Common myeloid progenitor, CD34-positive (primary cell): ENCODE measurements around the gene RNF168.
A peak's percentile ranks its signal among the peaks of the same experiment; 100 is the strongest.
"Not testable (repeated sequence)": the region's sequence is repeated elsewhere in the genome, so short reads cannot be mapped to it uniquely, and the experiment has no call there.

Source experiments
- CTCF ChIA-PET: fragments of 350-600 bp; sonication (Branson Sonifier 250); formaldehyde crosslinking; loops from one replicate; lab custom pipeline; 2021; ENCODE audit warnings: antibody characterized with exemption; lab: Charles Lee
- POLR2A ChIA-PET: fragments of 350-600 bp; sonication (Branson Sonifier 250); formaldehyde crosslinking; loops from one replicate; lab custom pipeline; 2021; ENCODE audit warnings: antibody characterized with exemption; lab: Charles Lee
- DNase-seq, 3 donors: peaks; one replicate each; pipeline versions ENCODE4 v3.0.0 to v3.0.0-alpha.2; 2013
- H3K27ac ChIP-seq, 2 experiments: 1 replicate in 1 of 2; 2 replicates in 1 of 2; pipeline ENCODE4 v1.7.0; 2013; ENCODE audit warnings: inconsistent platforms in 2 of 2, low read length in 2 of 2, mild to moderate bottlenecking in 2 of 2, low read depth in 1 of 2, moderate library complexity in 1 of 2; ENCODE audit not compliant: severe bottlenecking in 2 of 2, insufficient read depth in 1 of 2, poor library complexity in 1 of 2
- H3K27me3 ChIP-seq, 5 experiments: replicated peaks in 2 of 5; 1 replicate in 3 of 5; 2 replicates in 2 of 5; pipeline versions ENCODE4 v1.6.1 to v1.7.0; 2013; ENCODE audit warnings: low read length in 4 of 5, mild to moderate bottlenecking in 2 of 5, moderate library complexity in 2 of 5, inconsistent platforms in 1 of 5; ENCODE audit not compliant: insufficient read depth in 5 of 5, control insufficient read depth in 4 of 5
- H3K36me3 ChIP-seq, 4 experiments: 1 replicate in 2 of 4; 2 replicates in 2 of 4; pipeline versions ENCODE4 v1.6.1 to v1.7.0; 2013; ENCODE audit warnings: low read length in 3 of 4, control low read depth in 1 of 4, mild to moderate bottlenecking in 1 of 4; ENCODE audit not compliant: control insufficient read depth in 4 of 4, insufficient read depth in 4 of 4
- H3K4me1 ChIP-seq, 4 experiments: 1 replicate in 3 of 4; 2 replicates in 1 of 4; pipeline versions ENCODE4 v1.6.1 to v1.7.1; 2013; ENCODE audit warnings: low read length in 3 of 4, mild to moderate bottlenecking in 3 of 4, control low read depth in 1 of 4, inconsistent platforms in 1 of 4, moderate library complexity in 1 of 4; ENCODE audit not compliant: control insufficient read depth in 4 of 4, insufficient read depth in 4 of 4; ENCODE audit errors: control extremely low read depth in 1 of 4
- H3K4me3 ChIP-seq, 7 experiments: 1 replicate in 4 of 7; 2 replicates in 3 of 7; pipeline versions ENCODE4 v1.5.1 to v1.7.0; 2013; ENCODE audit warnings: mild to moderate bottlenecking in 7 of 7, low read length in 6 of 7, moderate library complexity in 6 of 7, inconsistent platforms in 2 of 7, low read depth in 2 of 7, control low read depth in 1 of 7; ENCODE audit not compliant: insufficient read depth in 4 of 7, control insufficient read depth in 1 of 7; ENCODE audit errors: extremely low read depth in 1 of 7
- H3K9me3 ChIP-seq, 5 experiments: 1 replicate in 4 of 5; 2 replicates in 1 of 5; pipeline versions ENCODE4 v1.6.1 to v1.7.1; 2013; ENCODE audit warnings: low read length in 4 of 5, mild to moderate bottlenecking in 2 of 5, inconsistent platforms in 1 of 5, low read depth in 1 of 5, moderate library complexity in 1 of 5; ENCODE audit not compliant: control insufficient read depth in 4 of 5, insufficient read depth in 2 of 5; ENCODE audit errors: control extremely low read depth in 1 of 5
- WGBS: methylation state at CpG from one replicate; pipeline ENCODE4 v1.1.5; 2013; ENCODE audit not compliant: insufficient coverage; 5-methylcytosine and 5-hydroxymethylcytosine counted together

RNF168 gene

GRCh38 chr3:196517162-196517800 lies 13.7 kb upstream of the RNF168 start:
- POLR2A ChIA-PET: no interaction called here

GRCh38 chr3:196514913-196515621 lies 11.5 kb upstream of the RNF168 start, which contains the start of gene SMCO1:
Gene SMCO1, minus strand, starts transcription at chr3:196515346. Its CDS starts 137 bp downstream, at chr3:196515209.
- Histone ChIP-seq H3K4me1 (no peaks in the 10 kb centered on the region), H3K27me3 (no peaks in the 10 kb centered on the region), H3K36me3 (no peaks in the 10 kb centered on the region), H3K4me3 (no peak within 1 kb of the TSS), H3K9me3 (peaks cover 0 to 39% (median 21%) of the 10 kb centered on the region in 5 experiments), H3K27ac (no peak within 1 kb of the TSS)
- DNase-seq: no peak
- ChIA-PET CTCF (interaction anchor here (0.6 kb wide), 1 partner anchor 422 kb away, joined by 3 read pairs; no protein-coding TSS in a partner anchor), POLR2A (no interaction called here)
- 100% methylated on average over 4 of the region's 10 CpGs for WGBS

More at GRCh38 chr3:196517162-196517800, 13.7 kb upstream of the RNF168 start:
- Histone ChIP-seq H3K9me3 (peaks cover 0 to 59% (median 34%) of the 10 kb centered on the region in 5 experiments), H3K4me1 (no peaks in the 10 kb centered on the region), H3K27me3 (no peaks in the 10 kb centered on the region), H3K27ac (no peak overlapping the region), H3K4me3 (no peak overlapping the region), H3K36me3 (no peaks in the 10 kb centered on the region)
- CTCF ChIA-PET: interaction anchor here (0.6 to 1.1 kb wide), 6 partner anchors 10 to 298 kb away, joined by 3 to 5 read pairs (median 3); no protein-coding TSS in a partner anchor
- no CpG with 5 or more reads among the region's 2 CpGs for WGBS
- DNase-seq: no peak

- ChIA-PET CTCF (no interaction called here), POLR2A (no interaction called here)
- Histone ChIP-seq H3K4me1 (no peaks in the 10 kb centered on the region), H3K27ac (no peak overlapping the region), H3K36me3 (no peaks in the 10 kb centered on the region), H3K9me3 (peaks cover 0 to 31% (median 15%) of the 10 kb centered on the region in 5 experiments), H3K27me3 (no peaks in the 10 kb centered on the region), H3K4me3 (no peak overlapping the region)
- no CpG with 5 or more reads among the region's 1 CpG for WGBS
- no peak for DNase-seq
Observed at GRCh38 chr3:196514350-196514716, 10.8 kb upstream of the RNF168 start.

GRCh38 chr3:196513697-196514349 lies 10.3 kb upstream of the RNF168 start:
- CTCF ChIA-PET: no interaction called here
- H3K4me1 ChIP-seq: no peaks in the 10 kb centered on the region
- peaks cover 0 to 26% (median 11%) of the 10 kb centered on the region in 5 experiments for H3K9me3 ChIP-seq
- POLR2A ChIA-PET: interaction anchor here (0.6 kb wide), 1 partner anchor 1134 kb away, joined by 3 read pairs; no protein-coding TSS in a partner anchor
- no peaks in the 10 kb centered on the region for H3K27me3 ChIP-seq
- WGBS: 93% methylated on average over 8 of the region's 8 CpGs
- no peak overlapping the region for H3K4me3 ChIP-seq
- no peak overlapping the region for H3K27ac ChIP-seq
- H3K36me3 ChIP-seq: no peaks in the 10 kb centered on the region
- no peak for DNase-seq

- peaks cover 0 to 18% (median 6%) of the 10 kb centered on the region in 5 experiments for H3K9me3 ChIP-seq
- not testable (repeated sequence) for H3K27me3 ChIP-seq, H3K4me1 ChIP-seq, H3K4me3 ChIP-seq, H3K36me3 ChIP-seq
- H3K27ac ChIP-seq: peak overlapping the region in 1 of 2 experiments; percentile 73
- CTCF ChIA-PET: interaction anchor here (0.9 kb wide), 1 partner anchor 11 kb away, joined by 3 read pairs; no protein-coding TSS in a partner anchor
- WGBS: 63% methylated on average over 8 of the region's 15 CpGs
- DNase-seq: peak; percentile 96 to 97 (median 96)
- POLR2A ChIA-PET: interaction anchor here (0.7 to 0.9 kb wide), 3 partner anchors 8 to 200 kb away, joined by 3 to 4 read pairs (median 3); partner anchors contain the start of genes CEP19, PIGX and RNF168
Observed at GRCh38 chr3:196511646-196512425, 8.3 kb upstream of the RNF168 start.

- CTCF ChIA-PET, H3K36me3 ChIP-seq, DNase-seq, H3K4me3 ChIP-seq, H3K4me1 ChIP-seq, H3K27me3 ChIP-seq, H3K27ac ChIP-seq: not testable (repeated sequence)
- POLR2A ChIA-PET: interaction anchor here (0.7 kb wide), 1 partner anchor 9 kb away, joined by 3 read pairs; no protein-coding TSS in a partner anchor
- 90% methylated on average over 1 of the region's 1 CpG for WGBS
- H3K9me3 ChIP-seq: peaks cover 0 to 16% (median 8%) of the 10 kb centered on the region in 5 experiments
Observed at GRCh38 chr3:196511108-196511507, 7.5 kb upstream of the RNF168 start.
